NCI-H510A (cell line): ENCODE measurements around the gene EXD2.
"Not testable (repeated sequence)": the region's sequence is repeated elsewhere in the genome, so short reads cannot be mapped to it uniquely, and the experiment has no call there.

Experiments
- DNase-seq: peaks from one replicate; lab custom pipeline; 2025; lab: John Stamatoyannopoulos, UW

EXD2 gene

DNA sequence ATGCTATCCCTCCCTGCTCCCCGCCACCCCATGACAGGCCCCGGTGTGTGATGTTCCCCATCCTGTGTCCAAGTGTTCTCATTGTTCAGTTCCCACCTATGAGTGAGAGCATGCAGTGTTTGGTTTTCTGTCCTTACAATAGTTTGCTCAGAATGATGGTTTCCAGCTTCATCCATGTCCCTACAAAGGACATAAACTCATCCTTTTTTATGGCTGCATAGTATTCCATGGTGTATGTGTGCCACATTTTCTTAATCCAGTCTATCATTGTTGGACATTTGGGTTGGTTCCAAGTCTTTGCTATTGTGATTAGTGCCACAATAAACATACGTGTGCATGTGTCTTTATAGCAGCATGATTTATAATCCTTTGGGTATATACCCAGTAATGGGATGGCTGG is 86.1 kb downstream of the EXD2 start:
- not testable (repeated sequence) for DNase-seq

DNA sequence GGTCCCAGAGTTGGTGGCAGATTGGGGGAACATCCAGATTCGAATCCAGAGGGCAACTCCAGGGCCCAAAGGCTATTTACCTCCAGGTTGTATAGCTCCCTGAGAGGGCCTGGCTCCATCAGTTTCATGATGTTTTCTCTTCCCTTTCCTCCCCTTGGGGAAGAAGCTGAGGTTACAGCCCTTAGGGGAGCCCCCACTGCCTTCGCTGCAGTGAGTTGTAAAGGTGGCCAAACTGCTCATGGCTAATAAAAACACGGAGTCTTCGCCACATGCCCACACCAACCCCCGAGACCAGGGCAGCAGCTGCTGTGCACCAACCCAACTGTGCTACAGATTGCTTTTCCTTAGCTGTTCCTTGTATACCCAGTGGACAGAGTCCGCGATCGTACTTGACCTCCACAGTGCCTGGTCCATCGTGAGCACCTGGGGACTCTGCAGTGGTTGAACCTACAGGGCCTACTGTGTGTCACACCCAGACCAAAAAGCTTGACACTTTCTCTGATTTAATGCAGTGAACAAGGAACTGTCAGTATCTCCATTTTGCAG is 89.5 kb downstream of the EXD2 start:
- no peak for DNase-seq

DNA sequence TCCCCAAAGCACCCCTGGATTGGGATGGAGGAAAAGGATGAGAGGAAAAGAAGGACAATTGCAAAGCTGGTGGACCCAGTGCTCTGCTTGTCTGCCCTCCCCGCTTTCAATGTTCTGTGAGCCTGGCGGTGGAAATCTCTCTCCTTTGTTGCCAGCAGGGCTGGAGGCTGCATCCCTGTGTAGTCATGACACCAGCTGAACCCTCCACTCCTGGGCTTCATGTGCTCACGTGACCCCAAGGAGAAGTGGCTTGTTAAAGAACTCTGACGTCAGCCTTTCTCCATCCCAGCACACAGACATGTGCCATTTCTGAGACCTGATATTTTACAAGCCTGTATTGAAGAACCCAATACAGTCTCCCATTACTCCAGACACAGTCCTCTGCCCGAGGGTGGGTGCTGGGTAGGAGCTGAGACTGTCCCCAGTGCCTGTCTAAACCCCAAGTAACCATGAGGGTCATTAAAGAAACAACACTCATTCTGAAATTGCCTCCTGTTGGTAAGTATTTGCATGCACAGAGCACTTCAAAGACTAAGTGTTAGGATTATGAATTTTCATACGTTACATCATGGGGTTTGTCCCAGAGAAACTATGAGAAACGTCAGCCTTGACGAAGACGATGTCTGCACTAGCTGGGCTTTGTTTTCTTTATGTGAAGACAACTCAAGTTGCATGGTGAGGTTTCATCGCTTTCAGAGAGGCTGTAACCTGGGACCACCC is 90.3 kb downstream of the EXD2 start:
- DNase-seq: peak; percentile 91

DNA sequence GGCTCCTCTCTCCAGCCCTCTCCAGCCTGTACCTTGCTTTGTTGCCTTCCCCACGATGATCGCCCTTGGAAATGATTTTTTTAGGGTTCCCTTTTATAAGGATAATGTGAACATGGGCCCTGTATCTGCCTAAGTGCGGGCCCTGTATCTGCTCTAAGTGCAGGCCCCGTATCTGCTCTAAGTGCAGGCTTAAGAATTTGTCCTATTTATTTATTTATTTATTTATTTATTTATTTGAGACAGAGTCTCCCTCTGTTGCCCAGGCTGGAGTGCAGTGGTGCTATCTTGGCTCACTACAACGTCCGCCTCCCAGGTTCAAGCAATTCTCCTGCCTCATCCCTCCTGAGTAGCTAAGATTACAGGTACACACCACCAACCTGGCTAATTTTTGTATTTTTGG is 91.2 kb downstream of the EXD2 start:
- DNase-seq: no peak

DNA sequence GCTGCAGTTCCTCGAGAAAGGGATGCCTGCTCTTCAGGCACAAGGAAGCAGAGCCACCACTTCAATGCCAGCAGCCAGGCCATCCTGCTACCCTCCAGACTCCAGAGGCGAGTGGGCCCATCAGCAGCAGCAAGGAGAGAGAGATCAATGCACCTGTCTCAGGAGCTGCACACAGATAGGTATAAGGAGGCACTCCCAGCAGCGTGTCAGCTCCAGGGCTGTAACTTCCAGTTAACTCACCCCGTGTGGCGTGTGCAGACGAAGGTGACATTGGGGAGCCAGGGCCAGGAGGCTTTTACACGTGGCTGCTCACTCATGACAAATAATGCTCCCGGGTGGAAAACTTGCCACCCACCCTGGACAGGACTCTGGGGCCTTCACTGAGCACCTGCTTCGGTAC is 92.9 kb downstream of the EXD2 start:
- DNase-seq: no peak

DNA sequence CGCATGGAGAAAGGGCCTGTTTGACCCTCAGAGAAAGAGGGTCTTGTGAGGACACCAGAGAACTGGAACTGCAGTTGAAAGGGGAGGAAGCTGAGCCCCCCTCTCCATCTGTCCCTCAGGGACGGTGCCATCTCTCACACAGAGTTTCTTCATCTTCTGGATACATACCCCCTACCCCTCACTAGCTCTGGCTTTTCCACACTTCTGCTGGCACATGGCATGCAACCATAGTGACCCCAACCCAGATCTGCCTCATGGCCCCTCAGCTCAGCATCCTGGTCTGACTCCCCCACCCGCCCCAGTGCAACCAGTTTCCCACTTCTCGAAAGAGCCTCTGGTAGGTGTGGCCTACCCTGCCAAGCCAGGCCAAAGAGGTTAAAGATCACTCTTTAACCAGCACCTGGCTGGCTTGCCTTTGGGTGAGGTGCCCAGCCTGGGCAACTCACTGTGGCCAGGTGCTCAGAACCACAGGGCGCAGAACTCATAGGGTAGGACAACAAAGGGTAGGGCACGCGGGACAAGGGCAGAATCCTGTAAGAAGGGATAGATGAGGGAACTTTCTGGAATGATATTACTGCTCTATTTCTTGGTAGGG is 94.5 kb downstream of the EXD2 start:
- no peak for DNase-seq

DNA sequence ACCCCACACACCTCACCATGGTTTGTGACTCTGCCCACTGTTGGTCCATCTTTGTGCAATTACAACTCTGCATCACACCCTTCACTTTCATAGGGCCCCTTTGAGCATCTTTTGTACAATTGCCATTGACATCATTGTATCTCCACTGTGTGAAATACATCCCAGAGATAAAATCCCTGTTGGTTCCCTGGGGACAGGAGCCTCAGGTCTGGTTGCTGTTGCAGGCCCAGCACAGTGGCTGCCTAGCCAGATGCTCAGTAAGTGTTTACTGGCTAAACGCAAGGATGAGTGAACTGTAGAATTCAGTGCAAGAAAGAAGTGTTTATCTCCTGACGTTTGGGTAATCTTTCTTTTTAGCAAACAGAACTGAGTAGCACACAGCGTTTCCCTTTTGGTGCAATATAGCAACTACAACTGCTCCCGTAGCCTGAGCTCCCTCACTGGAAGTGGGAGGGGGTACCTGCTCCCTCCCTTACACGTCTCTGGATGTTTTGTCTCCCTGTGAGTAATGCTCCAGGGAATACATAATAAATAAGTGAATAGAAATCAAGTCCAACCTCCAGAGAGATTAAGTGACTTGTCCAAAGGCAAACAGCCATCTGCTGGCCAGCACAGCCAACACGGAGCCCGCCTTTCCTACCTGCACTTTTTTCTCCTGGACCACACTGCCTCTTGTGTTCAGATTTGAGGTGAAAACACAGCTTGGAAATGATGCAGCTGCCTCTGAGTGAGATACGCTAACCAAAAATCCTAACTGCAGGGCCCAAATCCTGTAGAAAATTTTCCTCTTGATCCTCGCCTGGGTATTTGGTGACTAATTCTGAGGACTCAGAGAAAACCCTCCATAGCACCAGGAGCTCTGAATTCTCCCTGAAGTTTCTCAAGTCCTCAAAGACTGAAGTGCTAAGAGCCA is 96.1 kb downstream of the EXD2 start:
- no peak for DNase-seq

DNA sequence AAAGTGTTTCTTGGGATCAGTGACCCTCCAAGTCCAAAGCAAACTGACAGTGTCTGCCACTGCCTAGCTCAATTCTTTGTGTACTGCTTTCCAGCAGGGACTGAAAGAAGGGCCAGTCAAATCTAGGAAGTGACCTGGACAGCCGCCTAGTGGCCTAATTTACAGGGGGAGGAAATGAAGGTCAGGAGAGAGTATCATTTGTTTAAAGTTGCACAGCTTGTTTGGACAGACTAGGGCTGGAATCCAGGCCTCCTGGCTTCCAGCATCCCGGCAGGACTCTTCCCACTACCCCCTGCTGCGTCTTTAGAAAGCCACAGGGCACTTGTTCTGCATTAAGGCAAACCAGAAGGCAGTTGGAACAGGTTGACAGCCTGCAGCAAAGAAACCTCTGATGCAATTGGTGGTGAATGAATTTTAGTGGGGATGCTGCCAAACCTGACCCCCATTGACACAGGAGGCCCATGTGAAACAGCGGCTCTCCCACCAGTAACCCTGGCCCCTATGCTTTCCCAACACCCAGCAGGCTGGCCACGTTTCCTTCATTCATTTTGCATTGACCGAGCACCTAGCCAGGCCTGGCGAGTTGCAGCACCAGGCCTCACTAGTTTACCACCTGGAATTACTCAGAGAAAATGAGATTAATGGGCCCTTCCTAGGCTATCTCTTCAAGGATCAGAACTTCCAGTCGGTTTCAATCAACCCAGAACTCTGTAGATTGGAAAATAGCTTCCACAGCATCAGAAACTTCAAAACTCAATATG is 96.9 kb downstream of the EXD2 start:
- DNase-seq: no peak

DNA sequence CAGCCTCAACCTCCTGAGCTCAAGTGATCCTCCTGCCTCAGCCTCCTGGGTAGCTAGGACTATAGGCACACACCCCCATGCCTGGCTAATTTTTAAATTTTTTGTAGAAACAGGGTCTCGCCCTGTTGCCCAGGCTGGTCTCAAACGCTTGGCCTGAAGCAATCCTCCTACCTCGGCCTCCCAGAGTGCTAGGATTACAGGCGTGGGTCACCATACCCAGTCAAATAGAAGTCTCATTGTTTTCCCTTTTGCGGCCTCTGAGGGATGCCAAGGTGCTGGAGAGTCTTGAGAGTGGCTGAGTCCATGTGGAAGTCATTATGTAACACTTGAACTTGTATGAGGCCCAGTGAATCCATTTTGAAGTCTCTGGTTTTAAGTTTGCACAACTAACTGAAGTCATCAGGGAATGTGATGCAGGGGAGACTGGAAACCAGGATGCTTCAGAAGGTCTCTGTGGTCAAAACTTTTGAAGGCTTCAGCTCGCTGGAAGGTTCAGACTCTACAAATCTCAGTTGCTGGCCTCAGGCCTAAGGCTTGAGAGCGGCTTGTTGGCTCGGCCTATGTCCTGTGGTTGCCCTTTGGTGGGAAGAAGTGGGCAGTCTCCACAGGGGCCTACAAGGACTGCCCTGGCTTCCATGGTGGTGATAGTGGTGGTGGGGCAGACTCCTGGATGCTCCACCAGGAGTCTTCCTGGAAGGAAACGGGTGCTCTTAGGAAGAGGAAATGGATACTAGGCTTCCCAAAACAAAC is 97.8 kb downstream of the EXD2 start:
- no peak for DNase-seq

DNA sequence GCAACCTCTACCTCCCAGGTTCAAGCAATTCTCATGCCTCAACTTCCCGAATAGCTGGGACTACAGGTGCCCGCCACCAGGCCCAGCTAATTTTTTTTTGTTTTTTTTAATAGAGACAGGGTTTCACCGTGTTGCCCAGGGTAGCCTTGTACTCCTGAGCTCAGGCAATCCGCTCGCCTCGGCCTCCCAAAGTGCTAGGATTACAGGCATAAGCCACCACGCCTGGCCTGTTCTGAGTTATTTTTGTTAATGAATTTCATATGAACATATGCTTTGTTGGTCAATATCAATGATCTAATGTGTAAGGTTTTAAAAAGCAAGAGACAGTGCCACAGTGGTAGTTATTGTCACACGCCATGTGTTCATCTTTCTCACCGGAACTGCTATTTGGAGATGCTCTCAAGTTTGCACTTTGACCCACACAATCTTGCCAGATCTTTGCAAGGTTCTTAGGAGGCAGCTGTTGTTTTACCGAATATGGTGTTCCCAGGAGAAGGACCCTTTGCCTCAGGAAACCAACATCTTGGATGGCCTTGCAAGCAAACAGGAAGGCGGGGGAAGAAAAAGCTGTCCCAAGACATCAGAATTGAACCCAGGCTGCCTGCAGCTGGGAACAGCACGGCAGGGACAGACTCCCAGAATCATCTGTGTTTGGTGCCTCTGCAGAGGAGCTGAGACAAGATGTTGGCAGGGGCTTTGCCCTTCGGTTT is 98.7 kb downstream of the EXD2 start:
- no peak for DNase-seq

DNA sequence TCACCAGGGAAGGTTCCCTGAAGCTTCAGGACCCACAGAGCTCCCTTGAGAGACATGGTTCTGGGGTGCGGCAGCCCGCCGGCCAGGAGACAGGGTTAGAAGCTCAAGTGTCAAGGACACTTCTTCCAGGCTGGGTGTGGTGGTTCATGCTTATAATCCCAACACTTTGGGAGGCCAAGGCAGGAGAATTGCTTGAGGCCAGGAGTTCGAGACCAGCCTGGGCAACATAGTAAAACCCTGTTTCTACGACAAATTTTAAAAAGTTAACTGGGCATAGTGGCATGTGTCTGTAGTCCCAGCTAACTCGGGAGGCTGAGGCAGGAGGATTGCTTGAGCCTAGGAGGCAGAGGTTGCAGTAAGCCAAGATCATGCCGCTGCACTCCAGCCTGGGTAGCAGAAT is 99.6 kb downstream of the EXD2 start:
- DNase-seq: not testable (repeated sequence)

DNA sequence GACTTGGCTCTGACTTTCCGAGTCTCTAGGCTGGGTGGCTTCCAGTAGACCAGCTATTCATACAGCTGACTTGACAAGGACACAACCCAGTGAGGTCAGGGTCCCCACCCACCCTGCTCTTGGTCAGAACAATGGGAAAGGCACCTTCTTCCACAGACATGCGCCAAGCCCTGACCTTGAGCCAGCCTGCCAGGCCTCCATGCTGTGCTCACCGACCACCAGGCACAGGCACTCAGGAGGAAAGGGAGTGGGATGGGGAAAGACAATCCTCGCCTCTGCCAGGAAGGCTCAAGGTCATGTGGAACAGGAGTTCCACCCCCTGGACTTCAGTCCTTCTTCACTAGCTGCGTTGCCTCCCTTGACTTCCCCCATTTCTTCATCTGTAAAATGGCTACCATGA is 100.1 kb downstream of the EXD2 start:
- no peak for DNase-seq

DNA sequence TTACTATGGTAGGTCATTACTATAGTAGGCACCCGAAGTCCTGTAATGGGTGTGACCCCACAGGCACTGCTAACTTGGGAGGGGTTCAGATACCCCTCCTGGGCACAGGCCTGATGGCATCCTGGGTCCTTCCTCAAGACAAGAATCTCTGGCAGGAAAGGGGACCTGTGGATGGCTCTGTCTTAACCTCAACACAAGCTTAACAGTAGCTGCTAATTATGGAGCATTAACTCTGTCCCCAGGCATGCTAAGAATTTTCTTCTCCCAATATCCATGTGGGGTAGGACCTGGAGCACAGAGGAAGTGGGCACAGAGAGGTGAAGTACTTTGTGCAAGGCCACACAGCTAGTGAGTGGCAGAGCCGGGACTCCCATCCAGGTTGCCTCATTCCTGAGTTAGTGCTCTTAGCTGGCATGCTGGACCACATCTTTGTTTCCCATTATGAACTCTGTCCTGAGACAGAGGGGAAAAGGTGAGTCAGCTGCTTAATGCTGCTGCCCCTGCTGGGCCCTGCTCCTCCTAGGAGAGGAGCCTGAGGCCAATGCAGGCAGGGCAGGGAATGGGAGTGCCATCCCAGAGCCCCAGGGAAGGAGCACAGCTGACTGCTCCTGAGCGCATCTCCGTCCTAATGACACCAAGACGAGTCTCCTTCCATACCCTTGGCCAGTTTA is 100.7 kb downstream of the EXD2 start:
- no peak for DNase-seq
